GM18909 (cell line): ENCODE measurements around the gene PITPNM1.
"Not testable (repeated sequence)": the region's sequence is repeated elsewhere in the genome, so short reads cannot be mapped to it uniquely, and the experiment has no call there.

Source experiments
- ATAC-seq: cut with Tn5 transposase; IDR thresholded peaks from one replicate; pipeline ENCODE4 v1.9.1; 2021; ENCODE audit warnings: mild to moderate bottlenecking; ENCODE audit not compliant: unreplicated experiment, poor library complexity

The PITPNM1 gene

DNA sequence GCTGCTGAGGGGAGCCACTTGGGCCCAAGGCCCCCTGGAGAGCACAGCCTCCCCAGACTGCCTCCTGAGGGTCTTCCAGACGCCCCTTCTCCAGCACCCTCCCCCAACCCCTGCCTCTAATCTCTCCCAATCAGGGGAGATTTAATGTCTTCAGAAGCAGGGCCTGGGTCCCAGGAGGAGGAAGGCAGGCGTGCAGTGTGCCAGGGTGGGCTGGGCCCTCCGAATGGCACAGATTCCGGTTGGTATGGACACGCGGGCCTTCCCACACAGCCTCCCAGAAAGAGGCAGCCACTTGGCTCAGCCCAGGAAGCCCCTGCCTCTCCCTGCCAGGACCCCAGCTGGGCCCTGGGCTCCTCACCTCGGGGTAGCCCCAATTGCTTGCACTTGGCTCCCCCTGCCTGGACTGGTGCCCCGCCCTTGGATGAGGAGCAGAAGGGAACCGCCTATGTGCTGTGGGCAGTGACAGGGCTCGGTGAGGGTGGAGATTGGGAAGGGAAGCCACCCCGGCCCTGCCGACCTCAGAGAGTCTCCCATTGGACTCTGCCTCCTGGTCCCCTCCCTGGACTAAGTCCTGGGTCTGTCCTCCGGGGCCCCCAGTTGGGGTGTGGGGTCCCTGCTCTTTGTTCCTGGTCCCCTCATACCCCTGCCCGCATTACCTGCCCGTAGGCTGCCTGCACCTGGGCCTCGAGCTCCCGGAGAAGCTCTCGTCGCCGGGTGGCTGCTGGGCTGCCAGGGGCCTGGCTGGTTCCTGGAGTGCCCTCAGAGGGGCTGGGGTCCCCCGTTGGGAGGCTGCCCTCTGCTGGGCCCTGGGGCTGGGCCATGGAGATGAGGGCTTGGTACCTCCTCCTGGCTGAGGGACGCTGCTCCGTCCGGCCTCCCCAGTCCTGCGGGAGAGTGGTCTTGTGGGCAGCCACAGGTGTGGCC lies 18.7 kb upstream of the PITPNM1 start:
- ATAC-seq: no peak

DNA sequence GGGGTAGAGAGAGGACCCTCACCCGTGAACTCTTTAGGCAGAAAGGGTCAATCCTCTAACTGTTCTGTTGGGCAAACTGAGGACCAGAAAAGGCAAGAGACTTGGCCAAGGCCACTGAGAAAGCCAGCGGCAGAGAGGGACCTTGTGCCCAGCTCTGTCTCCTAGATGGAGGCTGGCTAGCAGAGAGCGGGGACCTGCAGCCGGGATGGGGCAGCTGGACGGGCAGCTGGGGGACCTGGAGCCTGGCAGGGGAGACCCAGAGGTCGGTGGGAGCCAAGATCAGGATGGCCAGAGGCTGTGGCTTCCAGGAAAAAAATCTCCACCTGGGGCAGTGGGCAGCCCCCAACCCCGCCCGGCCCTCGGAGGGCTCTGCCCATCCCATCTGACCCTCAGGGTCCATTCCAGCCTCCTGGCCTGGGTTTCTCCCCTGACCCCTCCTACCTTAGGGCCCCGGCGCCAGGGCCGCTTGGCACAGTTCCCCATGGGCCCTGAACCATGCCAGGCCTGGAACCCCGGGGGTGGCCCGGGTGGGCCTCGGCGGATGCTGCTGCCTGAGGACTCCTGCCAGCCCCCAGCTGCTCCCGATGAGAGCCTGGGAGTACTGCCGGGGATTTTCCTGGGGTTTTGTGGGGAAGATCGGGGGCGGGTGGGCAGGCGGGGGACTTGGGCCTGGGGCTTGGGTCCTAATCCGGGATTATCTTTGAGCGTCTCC lies 17.8 kb upstream of the PITPNM1 start, which contains the start of gene CABP2:
TSS of gene CABP2 (minus strand) at position 603 of the 712 bp plus-strand sequence. CDS start at position 483, 120 bp downstream.
- ATAC-seq: no peak

DNA sequence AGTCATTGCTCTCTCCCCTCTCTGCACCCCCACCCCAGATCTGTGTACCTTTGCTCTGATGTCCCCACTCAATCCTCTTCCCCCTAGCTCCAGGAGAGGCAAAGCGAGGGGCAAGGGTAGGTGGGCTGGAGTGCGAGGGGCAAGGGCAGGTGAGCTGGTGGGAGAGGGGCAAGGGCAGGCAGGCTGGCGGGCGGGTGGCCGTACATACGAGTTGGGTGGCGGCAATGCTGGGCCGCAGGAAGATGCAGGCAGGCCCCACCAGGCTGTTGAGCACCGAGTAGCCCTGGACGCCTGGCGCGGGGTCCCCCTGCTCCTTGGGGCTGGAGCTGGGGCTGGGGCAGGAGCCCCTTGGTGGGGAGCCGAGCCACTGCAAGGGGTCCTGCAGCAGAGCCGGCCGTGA lies 17.2 kb upstream of the PITPNM1 start:
- no peak for ATAC-seq

DNA sequence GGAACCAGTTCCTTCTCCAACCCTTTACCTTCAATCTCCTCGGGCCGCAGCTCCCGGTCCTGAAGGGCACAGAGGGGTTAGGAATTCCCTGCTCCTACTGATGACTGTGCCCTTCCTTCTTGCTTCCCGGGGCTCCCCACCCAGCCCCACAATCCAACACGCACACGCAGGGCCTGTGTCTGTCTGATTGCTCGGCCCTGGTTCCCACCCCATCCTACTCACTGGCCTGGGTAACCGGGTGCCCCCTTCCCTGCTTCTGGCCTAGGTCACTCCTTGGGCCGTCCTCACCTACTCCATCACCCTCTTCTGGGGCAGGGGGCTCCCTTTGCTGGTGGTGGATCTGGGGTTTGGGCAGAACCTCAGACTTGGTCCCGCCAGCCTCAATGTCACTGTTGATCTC lies 16.8 kb upstream of the PITPNM1 start:
- ATAC-seq: no peak

DNA sequence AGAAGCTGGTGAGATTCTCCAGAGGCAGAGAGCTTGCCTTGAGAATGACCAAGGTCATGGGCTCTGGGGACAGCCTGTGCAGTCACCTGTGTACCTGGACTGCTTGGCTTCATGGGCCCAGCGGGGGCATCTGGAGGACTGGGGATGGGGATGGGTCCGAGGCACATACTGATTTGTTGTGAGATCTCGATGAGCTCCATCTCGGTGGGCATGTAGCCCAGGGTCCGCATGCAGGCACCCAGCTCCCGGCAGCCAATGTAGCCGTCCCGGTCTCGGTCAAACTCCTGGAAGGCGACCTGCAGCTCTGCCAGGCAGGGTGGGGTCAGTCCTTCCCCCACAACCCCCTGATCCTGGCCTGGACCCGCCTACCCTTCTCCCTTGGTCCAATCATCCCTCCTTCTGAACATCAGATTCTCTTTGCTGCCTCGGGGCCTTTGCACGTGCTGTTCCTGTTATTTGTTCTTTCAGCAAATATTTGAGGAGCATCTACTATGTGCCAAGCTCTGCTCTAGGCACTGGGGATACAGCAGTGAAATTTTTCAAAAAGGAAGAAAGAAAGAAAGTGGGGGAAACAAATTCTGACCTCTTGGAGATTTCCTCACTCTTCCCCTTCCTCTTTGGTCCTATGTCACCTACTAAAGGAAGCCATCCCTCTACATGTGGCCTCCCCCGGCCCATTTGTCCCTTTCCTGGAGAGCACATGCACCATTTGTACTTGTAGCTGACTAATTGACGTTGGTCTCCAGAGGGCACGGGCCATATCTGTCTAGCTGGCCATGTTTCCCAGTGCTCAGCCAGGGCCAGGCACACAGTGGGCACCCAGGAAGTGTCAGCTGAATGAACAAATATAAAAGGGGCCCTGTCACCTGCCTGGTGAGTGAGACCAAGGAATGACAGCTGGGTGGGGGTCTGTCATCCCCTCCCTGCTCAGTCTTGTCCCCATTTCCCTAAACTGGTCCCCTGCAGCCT lies 16.0 kb upstream of the PITPNM1 start:
- no peak for ATAC-seq

DNA sequence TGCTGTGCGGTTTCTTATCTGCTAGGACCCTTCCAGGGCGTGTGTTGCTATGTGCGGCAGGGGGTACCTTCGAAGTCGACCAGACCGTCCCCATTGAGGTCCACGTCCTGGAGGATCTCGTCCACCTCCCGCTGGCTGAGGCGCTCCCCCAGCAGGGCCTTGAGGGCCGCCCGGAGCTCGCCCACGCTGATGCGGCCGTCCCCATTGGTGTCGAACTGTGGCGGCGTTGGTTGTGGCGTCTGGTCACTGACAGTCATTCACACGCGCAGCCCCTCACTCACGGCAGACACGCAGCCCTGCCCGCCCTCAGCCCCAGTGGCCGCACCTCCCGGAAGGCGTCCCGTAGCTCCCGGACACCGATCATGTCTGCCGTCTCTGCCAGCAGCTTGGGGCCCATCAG lies 14.6 kb upstream of the PITPNM1 start:
- ATAC-seq: no peak

DNA sequence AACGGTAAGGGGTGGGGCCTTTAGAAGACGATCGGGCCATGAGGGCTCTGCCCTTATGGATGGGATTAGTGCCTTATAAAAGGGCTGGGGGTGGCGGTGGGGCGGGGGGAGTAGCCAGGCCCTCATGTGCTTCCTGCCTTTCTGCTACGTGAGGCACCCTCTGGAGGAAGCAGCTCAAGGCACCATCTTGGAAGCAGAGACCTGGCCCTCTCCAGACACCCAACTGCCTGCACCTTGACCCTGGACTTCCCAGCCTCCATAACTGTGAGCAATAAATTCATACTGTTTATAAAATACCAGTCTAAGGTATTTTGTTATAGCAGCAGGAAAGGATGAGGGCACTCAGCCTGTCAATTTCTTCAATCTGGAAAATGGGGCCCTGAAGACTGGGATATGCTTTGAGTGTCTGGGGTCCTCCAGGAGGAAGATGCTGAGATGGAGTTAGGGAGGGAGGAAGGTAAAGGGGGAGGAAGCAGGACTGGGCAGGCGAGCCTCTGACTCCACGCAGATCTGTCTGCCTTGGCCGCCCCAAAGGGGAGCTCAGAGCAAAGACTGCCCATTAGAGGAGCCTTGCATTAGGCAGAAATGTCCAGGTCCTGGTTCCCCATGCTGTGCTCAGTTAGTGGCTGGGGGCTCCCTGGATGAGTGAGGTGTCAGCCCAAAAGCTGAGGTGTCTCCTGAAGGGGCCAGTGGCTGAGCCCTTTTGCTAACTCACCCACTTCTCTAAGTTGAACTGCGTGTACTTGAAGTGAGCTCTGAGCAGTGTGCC lies 12.8 kb upstream of the PITPNM1 start:
- no peak for ATAC-seq

DNA sequence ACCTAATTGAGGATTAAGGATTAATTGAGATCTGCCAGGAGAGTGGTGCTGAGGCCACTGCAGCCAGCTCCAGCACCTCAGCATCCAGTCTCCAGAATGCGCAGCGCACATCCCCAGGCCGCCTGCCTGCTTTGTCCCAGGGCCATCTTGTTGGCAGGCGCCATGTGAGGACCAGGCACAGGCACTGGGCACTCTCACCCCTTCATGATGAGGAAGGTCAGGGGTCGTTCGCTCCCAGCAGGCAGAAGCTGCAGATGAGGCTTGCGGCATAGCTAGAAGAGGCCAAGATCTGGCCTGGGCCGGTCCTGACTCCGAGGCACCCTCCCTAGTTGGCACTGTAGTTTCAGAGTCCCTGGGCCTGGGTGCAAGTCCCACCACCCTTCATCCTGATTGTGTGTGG lies 11.6 kb upstream of the PITPNM1 start:
- ATAC-seq: no peak

DNA sequence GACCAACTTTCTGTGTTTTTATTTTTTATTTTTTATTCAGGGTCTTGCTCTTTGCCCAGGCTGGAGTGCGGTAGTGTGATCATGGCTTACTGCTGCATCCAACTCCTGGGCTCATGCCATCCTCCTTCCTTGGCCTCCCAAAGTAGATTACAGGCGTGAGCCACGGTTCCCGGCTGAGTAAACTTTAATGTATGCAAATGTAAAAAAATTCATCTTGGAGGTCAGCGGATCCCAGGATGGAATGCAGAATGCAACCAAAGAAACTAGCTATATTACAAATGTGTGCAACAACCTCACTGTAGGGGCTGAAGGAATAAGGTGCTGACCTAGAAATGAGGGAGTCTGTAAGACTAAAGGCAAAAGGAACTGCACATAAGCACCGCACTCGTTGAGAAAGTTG lies 9.0 kb upstream of the PITPNM1 start:
- ATAC-seq: no peak

DNA sequence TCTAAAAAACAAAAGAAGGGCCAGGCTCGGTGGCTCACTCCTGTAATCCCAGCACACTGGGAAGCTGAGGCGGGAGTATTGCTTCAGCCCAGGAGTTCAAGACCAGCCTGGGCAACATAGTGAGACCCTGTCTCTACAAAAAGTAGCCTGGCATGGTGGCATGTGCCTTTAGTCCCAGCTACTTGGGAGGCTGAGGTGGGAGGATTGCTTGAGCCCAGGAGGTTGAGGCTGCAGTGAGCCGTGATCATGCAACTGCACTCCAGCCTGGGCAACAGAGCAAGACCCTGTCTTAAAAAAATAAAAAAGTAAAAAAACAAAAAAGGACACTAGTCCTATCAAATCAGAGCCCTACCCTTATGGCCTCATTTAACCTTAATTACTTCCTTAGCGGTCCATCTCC lies 6.4 kb upstream of the PITPNM1 start:
- ATAC-seq: not testable (repeated sequence)

DNA sequence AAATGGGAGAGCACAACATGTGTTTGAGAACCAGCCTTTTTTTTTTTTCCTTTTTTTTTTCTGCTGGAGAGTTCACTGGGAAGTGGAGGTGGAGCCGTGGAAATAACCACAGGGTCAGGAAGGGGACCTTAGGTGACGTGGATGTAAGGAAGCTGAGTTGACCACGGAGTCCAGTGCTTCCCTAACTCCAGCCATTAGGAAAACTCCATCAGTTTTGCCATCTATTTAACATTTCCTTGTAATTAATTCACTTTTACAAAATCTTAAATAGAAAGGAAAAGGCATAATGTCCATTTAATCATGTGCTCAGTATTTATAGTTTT lies 4.8 kb upstream of the PITPNM1 start:
- ATAC-seq: no peak

DNA sequence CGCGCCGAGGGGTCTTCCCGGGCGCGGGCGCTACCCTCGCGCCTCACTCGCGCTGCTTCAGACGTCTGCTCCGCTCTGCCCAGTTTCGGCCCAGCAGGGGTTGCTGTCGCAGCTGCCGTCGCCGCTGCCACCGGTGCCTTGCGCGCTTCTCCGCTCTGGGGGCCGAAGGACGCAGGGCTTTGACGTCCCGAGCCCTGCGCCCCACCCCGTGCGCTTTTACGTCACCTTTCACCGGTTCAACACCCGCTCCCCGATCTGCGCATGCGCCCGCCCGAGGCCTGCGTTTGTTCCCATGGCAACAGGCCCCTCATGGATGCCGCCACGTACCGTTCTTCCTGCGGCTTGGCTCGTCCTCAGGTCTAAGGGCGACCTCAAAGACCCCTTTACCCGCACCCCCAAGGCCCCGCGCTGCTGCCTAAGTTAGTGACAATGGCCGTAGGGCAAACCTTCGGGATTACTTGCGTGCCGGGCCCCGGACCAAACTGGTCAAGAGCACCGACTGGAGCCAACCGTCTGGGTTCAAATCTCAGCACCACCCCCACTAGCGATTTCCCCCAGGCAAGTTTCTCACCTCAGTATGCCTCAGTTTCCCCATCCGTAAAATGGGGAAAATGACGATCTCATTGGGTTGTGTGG lies 3.4 kb upstream of the PITPNM1 start:
- peak; percentile 41 for ATAC-seq

DNA sequence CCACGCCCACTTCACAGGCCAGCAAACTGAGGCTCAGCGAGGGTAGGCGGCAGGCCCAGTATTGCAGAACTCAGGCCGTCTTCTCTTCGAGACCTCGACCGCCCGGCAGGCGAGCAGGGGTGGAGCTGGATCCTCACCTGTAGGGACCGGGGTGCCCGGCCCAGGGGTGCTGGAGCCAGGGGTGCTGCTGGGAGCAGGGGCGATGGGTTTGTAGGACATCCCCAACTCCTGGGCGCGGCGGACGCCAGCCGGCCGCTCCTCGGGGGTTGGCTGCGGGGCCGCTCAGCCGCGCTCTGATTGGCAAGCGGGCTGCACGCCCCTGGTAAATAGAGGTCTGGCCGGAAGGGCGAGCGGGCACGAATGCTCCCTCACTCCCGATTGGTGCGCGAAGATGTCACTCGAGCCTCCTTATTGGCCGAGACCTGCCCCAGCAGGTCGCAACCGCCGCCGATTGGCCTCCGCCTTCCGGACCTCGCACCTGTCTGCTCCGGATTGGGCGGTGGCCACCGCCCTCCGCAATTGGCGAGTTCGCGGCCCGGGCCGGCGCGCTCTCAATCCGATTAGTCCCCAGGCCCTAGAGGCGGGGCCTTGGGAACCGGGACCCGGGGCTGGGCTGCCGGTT lies 2.8 kb upstream of the PITPNM1 start, which contains the start of gene CDK2AP2:
TSS of gene CDK2AP2 (minus strand) at position 299 of the 622 bp plus-strand sequence. CDS start at position 219, 80 bp downstream.
- ATAC-seq: peak; percentile 75

DNA sequence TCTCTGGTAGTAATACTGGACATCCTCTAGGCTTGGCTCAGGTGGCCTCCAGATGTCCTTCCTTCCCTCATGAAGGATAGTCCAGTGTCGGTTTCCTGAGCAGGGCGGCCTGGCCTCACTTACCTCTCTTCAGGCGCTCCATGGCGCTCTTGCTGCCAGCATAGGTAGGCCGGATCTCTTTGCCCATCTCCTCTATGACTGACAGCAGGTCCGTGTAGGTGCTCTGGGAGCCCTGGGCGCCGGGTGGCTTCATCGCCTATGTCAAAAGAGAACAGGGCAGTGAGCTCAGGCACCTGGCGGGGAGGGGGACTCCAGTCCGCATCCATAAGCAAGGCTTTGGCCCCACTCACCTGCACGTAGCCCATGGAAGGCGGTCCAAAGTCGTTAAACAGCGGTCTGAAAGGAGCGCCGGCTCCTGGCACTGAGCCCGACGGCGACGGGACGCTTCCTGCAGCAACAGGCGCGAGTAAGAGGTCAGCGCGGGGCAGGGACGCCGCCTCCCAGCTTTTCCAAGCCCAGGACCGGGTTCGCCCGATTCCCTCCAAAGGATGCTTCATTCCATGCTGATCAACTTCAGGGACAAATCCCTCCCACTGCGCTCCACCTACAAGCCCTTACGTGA lies 2.2 kb upstream of the PITPNM1 start:
- no peak for ATAC-seq

DNA sequence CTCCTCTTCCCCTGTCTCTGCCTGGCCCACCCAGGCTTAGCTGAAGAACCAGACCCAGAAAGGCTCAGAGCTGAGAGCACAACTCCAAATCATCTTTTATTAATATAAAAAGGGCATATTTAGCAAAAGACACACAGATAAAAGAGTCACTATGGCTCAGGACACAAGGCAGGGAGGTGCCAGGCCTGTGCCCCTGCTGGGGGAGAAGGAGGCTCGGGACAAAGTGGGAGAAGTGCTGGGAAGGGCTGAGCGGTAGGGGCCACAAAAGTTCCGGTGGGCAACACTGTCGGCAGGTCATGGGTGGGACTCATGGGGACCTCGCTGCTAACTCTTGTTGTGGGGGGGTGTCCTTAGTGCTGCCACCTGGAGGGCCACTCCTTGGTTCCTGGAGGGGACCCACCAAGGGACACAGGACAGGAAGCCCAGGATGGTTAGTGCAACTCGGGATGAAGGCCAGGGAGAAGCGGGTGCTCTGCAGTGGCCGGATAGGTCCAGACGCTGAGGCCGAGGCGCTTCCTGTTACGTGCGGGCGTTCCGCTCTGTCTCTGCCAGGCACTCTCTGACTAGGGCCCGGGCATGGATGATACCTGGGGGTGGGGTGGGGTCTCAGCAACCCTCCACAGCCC lies 1.4 kb upstream of the PITPNM1 start:
- no peak for ATAC-seq

DNA sequence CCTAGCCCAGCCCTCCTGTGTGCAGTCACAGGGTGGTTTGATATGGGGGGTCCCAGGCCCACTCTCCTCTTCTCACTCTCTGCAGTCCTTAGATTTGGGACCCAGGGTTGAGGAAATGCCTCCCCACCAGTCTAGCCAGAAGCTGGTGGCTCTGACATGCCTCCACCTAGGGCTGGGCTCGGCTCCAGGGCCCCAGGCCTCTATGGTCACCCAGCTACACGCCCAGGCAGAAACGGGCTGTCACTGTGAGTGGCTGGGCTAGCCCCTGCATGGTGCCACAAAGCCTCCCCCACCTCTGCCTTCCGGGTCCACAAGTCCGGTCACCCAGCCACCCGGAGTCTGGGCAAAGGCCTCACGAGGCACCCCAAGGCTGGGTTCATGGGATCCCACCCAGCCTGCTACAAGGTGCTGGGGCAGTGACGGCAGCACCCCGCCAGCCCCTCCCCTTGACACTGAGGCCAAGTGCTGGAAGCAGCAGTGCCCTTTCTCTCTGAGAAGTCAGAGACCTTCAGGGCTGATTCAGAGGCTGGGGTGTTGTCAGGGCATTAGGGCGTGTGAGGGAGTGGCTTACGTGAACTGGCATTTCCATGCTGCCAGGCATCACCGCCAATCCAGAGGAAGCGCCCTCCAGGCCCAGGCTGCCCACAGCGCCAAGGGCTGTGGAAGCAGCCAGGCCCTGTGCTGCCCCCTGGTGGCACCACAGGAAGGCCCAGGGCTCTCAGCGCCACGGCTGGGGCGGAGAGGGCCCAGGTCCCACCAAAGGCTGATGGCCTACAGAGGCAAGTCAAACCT lies 638 bp upstream of the PITPNM1 start:
- ATAC-seq: peak; percentile 22
